IPS-NIHi7 (cell line): ENCODE data around the gene ENTPD1.
"Not testable (repeated sequence)": the region's sequence is repeated elsewhere in the genome, so short reads cannot be mapped to it uniquely, and the experiment has no call there.

Experiments used
- DNase-seq: peaks from one replicate; pipeline ENCODE4 v3.0.0; 2012; ENCODE audit warnings: mixed read lengths; ENCODE audit errors: extremely low spot score

Gene ENTPD1

GRCh38 chr10:95758351-95759025 is 2.5 kb downstream of the ENTPD1 start:
- DNase-seq = no peak

GRCh38 chr10:95759233-95759826 is 3.4 kb downstream of the ENTPD1 start:
- no peak for DNase-seq

- no peak for DNase-seq
Observed at GRCh38 chr10:95761939-95762492, 6.1 kb downstream of the ENTPD1 start.

GRCh38 chr10:95767884-95768556 is 12.1 kb downstream of the ENTPD1 start:
- DNase-seq = no peak

GRCh38 chr10:95770084-95770720 is 14.2 kb downstream of the ENTPD1 start:
- DNase-seq = peak; percentile 35

- not testable (repeated sequence) for DNase-seq
Observed at GRCh38 chr10:95773454-95773853, 17.5 kb downstream of the ENTPD1 start.

- DNase-seq = not testable (repeated sequence)
Observed at GRCh38 chr10:95777638-95778037, 21.7 kb downstream of the ENTPD1 start.

GRCh38 chr10:95782318-95782717 is 26.4 kb downstream of the ENTPD1 start:
- no peak for DNase-seq

- DNase-seq = no peak
Observed at GRCh38 chr10:95783741-95784140, 27.8 kb downstream of the ENTPD1 start.

- DNase-seq = no peak
Observed at GRCh38 chr10:95784279-95784913, 28.4 kb downstream of the ENTPD1 start.

- DNase-seq = no peak
Observed at GRCh38 chr10:95785317-95785716, 29.4 kb downstream of the ENTPD1 start.

- peak; percentile 39 for DNase-seq
Observed at GRCh38 chr10:95785942-95786669, 30.1 kb downstream of the ENTPD1 start.

- no peak for DNase-seq
Observed at GRCh38 chr10:95787447-95787846, 31.5 kb downstream of the ENTPD1 start.

GRCh38 chr10:95788830-95789229 is 32.9 kb downstream of the ENTPD1 start:
- DNase-seq = no peak

GRCh38 chr10:95789902-95790301 is 33.9 kb downstream of the ENTPD1 start:
- DNase-seq = no peak

- no peak for DNase-seq
Observed at GRCh38 chr10:95790982-95791381, 35.0 kb downstream of the ENTPD1 start.

GRCh38 chr10:95791425-95791979 is 35.5 kb downstream of the ENTPD1 start:
- DNase-seq = no peak

GRCh38 chr10:95792211-95792780 is 36.3 kb downstream of the ENTPD1 start:
- no peak for DNase-seq

- DNase-seq = no peak
Observed at GRCh38 chr10:95792874-95793285, 36.9 kb downstream of the ENTPD1 start.

GRCh38 chr10:95793401-95794045 is 37.6 kb downstream of the ENTPD1 start:
- no peak for DNase-seq
